ENCODE results near the gene CEACAM18.
"Not testable (repeated sequence)": the region's sequence is repeated elsewhere in the genome, so short reads cannot be mapped to it uniquely, and the experiment has no call there.

CEACAM18 gene

DNA sequence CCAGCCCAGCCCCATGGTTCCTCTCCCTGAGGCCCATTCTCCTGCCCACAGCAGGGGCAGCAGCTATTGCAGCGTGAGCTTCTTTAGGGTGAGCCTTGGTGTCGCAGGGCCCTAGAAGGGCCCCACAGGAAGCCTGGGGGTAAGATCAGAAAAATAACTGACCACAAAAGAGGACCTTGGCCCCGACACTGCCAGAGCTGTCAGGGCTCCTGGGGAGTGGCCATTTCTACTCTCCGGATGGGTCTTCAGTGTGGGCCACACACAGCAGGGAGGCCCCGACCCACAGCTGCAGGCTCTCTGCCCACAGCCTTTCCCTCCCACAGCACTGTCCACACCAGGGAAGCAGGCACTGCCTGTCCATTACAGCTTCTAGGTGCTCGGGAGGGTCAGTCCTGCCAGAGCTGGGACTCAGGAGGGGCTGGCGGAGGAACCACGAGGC, 16.6 kb upstream of the CEACAM18 start:
- no peak for DNase-seq (ENCODE audit: low spot score)

DNA sequence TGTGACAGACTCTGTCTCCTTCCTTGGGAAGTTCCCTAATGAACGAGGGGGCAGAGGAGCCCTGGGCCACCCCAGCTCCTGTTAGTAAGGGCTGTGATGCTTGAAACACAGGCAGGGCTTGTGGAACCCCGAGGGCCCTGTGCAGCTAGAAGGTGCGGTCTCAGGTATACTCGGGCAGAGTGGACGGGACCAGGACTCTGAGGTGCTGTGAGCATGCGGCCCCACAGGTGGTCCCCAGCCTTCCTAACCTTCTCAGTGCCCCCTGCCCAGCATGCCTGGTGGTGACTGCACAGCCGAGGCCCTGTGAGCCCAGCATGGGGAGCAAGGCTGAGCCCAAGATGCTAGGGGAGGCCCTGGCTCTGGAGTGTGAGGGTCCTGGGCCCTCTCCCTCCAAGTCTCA, 16.1 kb upstream of the CEACAM18 start:
- DNase-seq (ENCODE audit: low spot score) = no peak

DNA sequence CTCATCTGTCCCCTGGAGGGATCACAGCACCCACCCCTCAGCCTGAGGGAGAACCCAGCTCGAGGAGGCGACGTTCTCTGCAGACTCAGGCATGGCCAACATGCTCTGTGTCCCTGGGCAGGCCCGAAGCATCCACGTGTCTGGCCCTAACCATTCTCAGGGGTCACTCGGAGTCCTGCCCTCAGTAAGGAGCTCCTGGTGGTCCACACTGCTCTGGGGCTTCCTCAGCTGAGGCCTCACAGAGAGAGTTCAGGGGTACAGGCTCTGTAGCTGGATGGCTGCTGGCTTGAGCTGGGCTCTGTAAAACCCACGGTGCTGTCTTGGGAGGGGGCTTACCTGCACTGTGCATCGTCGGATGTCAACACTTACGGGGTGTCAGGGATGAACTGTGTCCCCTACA, 15.7 kb upstream of the CEACAM18 start:
- no peak for DNase-seq (ENCODE audit: low spot score)

DNA sequence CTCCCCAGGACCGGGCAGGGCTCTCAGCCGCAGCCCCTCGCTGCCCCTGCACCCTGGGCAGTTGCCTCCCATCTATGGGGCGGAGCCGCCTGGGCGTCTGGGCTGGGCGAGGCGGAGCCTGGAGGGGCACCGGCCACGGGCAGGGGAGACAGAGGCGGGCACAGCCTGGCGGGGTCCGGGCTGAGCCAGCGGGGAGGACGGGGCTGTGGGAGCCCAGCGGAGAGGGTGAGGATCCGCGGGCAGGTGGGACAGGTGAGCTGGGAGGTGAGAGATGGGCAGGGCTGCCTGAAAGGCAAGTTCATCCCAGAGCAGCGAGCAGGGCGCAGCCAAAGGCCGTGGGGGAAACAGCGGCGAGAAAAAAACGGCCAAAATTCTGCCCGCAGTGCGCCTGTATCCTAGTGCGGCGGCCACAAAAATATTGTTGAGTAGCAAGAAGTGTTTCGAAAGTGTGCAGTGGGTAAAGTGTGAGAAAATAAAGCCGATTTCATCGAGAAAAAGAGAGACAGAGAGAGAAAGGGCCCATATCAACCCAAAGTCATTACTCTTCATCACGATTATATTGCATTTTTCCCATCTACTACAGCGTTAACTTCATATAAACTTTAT, 14.3 kb upstream of the CEACAM18 start:
- not testable (repeated sequence) for DNase-seq (ENCODE audit: low spot score)

DNA sequence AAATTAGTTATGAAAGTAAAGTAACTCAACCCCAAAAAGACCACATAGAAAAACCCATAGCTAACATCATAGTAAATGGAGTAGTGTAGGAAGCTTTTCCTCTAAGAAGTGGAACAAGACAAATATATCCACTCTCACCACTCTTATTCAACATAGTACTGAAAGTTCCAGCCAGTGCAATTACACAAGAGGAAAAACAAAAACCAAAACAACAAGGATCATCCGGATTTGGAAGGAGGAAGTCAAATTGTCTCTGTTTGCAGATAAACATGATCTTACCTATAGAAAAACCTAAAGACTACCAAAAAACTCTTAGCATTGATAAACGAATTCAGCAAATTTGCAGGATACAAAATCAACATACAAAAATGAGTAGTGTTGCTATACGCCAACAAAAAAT, 11.6 kb upstream of the CEACAM18 start:
- DNase-seq (ENCODE audit: low spot score) = no peak

- DNase-seq (ENCODE audit: low spot score) = no peak
Measured at GRCh38 chr19:51467864-51468544, 10.3 kb upstream of the CEACAM18 start.

GRCh38 chr19:51468545-51468920, 9.8 kb upstream of the CEACAM18 start:
- no peak for DNase-seq (ENCODE audit: low spot score)

DNA sequence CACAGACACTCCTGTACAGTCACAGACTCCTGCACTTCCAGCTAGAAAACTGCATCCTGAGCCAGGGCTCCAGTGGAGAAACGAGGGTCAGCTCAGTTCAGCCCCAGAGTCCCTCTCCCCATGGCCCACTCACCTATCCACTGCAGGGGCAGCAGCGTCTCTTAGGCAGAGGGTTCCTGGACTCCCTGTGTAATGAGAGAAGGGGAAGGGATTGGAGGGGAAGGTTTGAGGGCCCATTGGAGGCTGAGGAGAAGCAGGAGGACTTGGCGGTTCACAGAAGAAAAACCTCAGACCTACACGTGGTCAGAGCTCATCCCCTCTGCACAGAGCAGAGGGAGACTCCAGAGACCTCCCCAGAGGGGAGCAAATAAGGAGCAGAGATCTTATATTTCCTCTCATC, 9.2 kb upstream of the CEACAM18 start:
- no peak for DNase-seq (ENCODE audit: low spot score)

GRCh38 chr19:51469629-51470028, 8.7 kb upstream of the CEACAM18 start:
- no peak for DNase-seq (ENCODE audit: low spot score)

GRCh38 chr19:51470966-51471365, 7.4 kb upstream of the CEACAM18 start:
- DNase-seq (ENCODE audit: low spot score) = no peak

GRCh38 chr19:51471527-51471926, 6.8 kb upstream of the CEACAM18 start:
- no peak for DNase-seq (ENCODE audit: low spot score)

- DNase-seq (ENCODE audit: low spot score) = no peak
Measured at GRCh38 chr19:51472607-51473006, 5.7 kb upstream of the CEACAM18 start.

- DNase-seq (ENCODE audit: low spot score) = peak; percentile 57
Measured at GRCh38 chr19:51473009-51473707, 5.2 kb upstream of the CEACAM18 start.

DNA sequence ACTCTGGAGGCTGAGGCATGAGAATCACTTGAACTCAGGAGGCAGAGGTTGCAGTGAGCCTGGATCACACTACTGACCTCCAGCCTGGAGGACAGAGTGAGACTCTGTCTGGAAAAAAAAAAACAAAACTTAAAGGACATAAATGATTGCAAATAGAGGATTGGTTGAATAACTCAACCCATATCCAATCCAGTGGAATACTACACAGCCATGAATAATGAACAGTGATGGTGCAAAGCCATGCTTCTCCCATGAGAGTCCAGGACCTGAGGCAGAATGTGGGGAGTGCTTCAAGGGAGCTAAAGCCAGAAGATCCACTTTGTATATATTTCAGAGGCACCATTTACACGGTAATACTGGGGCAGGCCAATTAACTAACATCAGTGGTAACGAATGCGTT, 2.2 kb upstream of the CEACAM18 start:
- DNase-seq (ENCODE audit: low spot score) = no peak

DNA sequence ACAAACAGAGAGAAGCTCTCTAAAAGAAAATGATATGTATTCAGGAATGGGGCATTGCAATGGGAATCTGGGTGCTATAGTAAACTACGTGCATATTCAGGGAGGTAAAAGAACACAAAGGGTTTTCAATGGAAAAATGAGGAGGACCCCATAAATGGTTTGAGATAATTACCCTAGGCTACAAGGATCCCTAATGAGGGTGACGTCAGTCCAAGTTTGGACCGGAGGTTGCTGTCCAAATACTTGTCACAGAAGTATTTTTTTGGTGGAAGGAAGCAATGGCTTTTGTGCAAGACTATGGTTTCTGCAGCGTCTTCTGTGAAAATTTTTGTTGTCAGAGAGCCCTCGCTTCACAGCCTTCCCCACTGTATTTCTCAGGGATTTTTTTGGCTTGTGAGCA, 995 bp upstream of the CEACAM18 start:
- DNase-seq (ENCODE audit: low spot score) = no peak

- DNase-seq (ENCODE audit: low spot score) = no peak
Measured at GRCh38 chr19:51479531-51480331, 1.4 kb downstream of the CEACAM18 start.

GRCh38 chr19:51480590-51480989, 2.3 kb downstream of the CEACAM18 start:
- no peak for DNase-seq (ENCODE audit: low spot score)

DNA sequence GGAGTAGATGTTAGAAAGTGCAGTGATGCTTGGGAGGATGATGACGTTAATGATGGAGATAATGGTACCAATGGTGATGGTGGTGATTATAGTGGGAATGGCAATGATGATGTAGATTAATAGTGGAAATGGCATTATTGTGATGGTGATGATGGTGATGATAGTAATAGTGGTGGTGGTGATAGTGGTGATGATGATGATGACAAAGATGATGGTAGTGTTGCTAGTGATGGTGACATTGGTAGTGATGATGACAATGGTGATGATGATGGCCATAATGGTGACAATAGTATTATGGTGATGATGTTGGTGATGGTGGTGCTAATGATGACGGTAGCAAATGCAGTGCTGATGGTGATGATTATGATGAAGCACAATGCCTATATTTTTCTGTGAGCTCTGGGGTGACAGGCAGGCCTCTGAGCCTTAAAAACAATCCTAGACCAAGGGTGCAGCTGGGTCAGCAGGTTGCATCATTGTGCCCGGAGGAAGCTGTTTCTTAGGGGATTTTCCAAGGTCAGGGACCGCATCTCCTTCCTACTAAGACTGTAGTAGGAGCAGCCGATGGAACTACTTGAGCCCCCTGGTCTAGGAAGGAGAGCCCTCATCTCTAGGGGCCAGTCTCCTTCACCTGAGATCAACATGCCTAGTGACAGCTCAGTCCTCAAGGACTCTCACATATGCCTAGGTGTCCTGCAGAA, 7.8 kb downstream of the CEACAM18 start:
- no peak for DNase-seq (ENCODE audit: low spot score)

GRCh38 chr19:51488491-51488890, 10.2 kb downstream of the CEACAM18 start:
- DNase-seq (ENCODE audit: low spot score) = no peak

- no peak for DNase-seq (ENCODE audit: low spot score)
Measured at GRCh38 chr19:51489113-51489512, 10.8 kb downstream of the CEACAM18 start.

DNA sequence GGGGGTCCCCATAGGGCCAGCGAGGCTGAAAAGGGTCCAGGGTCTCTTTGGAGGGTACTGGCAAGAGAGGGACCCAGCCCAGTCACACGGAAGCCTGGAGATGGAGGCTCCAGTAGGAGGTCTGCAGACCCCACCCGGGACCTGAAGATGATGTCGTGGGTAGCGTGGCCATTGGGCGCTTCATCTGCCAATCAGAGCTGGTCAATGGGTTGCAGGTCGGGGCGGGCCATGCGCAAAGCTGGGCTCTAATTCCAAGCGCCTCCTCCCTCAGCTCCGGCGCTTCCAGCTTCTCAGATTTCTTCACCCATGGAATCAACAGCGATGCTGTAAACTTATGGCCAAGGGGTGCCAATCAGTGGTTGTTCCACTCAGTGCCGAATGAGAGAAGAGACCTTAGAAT, 12.3 kb downstream of the CEACAM18 start:
- DNase-seq (ENCODE audit: low spot score) = no peak

DNA sequence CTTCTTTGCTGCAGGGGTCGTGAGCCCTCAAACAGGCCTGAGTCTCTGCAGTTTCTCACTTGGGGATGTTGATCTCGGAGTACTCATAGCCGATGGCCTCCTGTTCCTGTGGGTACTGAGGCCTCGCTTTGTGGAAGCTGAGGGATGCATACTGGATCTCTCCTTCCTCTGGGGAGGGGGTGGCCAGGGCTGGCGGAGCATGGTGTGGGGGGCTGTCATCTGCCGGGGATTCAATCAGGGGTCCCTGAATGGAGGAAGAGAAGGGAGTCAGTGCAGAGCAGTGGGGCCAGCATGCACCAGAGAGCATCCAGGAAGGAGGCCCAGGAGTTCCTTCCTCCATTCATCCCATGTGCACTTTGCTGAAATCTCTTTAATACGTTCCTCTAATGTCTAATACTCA, 13.2 kb downstream of the CEACAM18 start:
- DNase-seq (ENCODE audit: low spot score) = no peak
